ENCODE measurements around the gene CTSL.

Gene CTSL

DNA sequence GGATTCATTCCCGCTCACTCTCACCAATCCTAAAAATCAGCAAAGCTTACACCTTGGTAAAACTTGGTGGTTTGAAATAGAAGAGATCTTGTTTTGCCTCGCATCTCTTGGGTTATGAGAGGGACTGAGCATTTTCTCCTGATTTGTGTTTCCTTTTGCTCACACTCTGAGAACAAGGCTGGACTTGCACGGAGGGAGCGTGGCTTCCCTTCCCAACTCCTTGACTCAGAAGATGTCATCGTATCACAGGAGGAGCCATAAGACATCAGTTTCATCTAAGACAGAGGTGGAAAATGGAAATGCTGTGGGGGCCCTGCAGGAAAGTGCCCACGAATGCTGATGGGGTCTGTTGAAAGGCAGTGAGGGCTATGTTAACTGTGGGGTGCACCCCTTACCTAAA lies 37.4 kb downstream of the CTSL start:
- DNase-seq, result no peak

DNA sequence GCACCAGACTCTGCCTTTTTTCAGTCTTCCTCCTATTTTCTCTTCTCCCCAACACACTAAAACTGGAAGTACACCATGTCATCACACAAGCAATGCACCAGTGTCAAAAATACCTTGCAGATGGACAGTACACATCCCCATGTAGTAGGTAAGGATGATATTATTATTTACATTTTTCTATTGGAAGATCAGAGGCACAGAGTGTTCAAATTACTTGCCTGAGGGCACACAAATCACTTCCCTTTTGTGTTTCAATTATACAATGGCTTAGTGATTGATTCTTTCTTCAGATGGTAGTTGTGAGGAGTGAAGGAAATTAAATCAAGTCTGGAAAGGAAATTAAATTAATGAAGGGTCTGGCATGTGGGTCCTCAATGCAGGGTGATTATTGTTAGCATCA lies 39.6 kb downstream of the CTSL start:
- no peak for DNase-seq

DNA sequence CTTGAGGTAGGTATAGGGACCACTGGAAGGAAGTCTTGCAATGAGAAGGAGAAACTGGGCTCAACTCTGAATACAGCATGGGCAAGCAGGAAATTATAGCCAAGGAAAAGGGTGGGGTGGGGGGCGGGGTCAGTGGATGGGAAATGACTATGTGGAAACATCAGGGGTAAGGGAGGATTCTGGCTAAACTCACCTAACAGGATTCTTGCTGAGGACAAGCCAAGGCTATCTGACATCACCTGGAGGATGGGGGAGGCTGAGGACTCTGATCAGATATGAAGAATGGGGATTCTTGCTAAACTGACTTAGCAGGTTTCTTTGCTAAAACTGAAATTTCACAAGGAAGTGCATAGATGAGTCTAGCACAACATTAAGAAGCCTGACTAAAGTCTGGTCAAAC lies 40.8 kb downstream of the CTSL start:
- no peak for DNase-seq

DNA sequence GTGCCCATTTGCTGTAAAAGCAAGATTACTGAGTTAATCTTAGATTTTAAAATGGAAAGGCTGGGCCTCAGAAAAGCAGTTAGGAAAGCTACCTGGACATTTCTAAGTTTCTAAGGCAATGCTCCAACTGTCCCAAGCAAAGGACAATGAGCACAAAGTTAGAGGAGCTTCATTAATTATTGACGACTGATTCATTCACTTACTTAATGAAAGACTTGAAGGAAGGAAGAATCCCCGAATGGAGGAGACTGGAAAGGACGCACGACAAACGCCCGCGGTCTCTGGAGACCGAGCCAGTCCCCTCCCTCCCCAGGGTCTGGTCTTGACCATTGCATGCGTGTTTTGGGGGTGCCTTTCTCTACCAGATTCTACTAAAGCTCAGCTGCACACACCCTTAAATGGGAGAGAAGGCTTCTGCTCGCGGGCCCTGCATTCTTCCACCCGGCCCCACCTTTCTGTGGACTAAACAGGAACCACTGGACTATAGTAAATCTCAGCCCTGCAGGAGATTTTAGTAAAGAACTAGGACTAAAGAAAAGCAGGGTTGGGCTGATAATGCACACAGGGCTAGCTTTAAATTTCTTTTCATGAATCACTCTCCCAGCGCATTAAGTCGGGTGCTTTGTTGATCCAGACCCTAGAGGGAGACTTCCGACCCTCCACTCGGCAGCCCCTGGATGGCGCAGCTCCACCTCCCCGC lies 44.8 kb downstream of the CTSL start:
- no peak for DNase-seq

DNA sequence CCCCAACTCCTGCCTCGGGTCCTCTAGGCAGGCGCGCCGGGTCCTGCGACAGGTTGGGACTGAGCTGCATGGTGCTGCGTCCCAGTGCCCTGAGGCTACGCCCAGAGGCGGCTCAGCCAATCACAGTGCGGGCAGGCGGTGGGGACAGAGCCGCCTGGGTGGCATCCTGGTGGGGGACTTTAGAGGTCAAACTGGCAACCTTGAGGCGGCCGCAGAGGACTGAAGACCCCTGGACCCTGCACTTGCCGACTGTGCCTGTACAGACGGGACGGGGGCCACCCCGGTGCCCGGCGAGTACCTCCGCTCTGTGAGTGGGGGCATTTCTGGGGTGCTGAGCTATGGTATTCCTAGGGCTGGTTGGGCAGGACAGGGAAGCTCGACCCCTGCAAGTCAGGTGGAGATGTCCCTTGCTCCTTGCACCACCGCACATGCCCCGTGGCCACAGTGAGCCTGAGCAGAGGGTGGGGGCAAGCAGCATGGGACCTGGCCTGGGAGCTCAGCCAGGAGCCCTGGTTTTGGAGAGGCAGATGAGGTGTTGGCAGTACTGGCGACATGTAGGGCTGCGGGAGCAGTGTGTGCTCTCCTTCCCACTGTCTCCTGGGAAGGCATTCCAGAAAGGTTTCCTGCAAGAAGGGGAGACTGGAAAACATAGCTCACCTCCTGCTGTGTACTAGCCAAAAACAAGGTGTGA lies 45.5 kb downstream of the CTSL start:
- no peak for DNase-seq

DNA sequence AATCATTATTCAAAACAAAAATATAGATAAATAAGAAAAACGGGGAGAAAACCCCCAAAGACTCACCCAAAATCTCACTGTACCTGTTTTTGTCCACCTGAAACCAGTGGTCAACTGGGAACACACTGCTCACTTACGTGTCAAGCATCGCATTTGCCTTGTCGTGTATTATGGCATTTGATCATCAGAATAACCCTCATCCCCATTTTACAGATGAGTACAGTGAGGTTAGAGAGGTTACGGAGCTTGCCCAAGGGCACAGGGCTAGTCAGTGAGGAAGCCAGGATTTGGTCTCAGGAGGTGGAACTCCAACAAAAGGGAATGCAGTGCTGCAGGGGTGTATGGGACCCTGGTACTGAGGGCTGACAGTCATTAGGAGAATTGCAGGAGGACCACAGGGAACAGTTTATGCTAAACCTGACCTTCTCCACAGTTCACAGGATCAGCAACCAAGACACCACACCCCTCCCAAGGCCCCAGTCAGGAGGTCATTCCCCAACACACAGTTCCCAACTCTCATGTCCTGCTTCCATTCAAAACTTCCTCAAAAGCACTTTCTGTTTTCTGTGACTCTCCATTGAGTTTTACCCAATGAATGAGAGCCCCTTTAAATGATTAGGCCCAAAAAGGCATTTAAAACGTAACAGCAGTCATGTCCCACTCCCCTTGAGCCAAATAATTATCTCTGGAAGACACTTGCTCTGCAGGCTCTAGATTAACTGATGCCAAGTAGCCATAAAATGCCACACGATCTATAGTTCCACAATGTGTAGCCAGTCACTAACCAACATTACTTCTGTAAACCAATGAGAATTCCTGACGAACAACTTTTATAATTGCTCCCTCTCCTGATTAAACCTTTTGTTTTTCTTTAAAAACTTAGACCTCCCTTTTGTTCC lies 50.8 kb downstream of the CTSL start:
- no peak for DNase-seq

DNA sequence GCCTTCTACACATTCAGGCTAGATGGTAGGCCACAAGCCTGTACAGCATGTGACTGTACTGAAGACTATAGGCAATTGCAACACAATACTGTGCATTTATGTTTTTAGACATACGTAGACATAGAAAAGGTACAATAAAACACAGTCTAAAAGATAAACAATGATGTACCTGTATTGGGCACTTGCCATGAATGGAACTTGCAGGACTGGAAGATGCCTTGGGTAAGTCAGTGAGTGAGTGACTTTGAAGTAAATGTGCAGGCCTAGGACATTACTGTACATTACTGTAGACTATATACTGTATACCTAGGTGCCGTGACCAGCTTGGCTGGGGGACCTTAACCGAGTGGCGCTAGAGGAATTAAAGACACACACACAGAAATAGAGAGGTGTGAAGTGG lies 53.1 kb downstream of the CTSL start:
- DNase-seq, result no peak
